ENCODE data around the gene PTPRCAP. TPM values are rescaled to one million over a fixed set of nuclear protein-coding genes. Genes with fewer than 3 reads are reported as not detected.

Gene PTPRCAP
- total and polyA plus RNA-seq, 2 experiments from 2014 or later = 3.3 to 3.5 TPM

DNA sequence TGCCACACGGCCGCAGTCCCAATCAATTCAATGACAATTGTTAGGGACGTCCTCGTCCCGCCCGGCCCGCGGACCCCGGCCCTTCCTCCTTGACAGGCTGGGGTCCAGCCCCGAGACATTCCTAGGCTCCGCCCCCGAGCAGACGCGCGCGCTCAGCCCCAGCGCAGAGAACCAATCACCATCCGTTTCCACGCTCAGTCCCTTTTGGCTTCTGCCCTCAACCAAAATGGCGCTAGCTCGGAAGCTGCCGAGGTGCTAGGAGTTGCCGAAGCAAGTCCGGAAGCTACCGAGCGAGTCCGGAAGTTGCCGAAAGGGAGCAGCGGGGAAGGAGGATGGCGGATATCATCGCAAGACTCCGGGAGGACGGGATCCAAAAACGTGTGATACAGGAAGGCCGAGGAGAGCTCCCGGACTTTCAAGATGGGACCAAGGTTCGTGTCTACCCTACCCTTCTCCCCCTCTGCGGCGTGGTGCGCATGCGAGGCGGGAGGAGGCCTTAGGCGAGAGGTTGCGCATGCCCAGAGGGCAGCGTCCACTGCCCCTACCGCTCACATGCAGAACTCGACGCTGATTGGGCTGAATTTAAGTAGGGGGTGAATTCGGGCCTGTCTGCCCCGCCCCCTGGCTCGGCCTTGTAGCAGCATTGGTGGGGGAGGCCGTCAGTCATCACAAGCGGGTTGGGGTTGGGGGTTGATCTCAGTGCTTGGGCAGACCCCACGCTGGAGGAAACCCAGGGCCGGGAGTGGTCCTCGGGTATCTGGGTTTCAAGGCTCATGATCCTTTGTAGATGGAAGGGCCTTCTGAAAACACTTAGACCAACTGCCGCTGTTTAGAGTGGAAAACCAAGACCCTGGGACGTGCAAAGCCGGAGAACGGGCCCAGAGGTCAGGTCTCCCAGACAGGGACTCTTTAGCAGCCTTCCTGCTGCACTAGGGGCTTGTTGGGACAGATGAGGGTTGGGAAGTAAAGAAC, 45.6 kb upstream of the PTPRCAP start, which contains the start of gene AIP:
Gene AIP (plus strand): TSS at position 200 of the 972 bp plus-strand sequence. CDS start 133 bp downstream, at position 333.
- Histone ChIP-seq H3K27ac (ENCODE audit: low read depth) (no peak within 1 kb of the TSS), H3K4me3 (peak within 1 kb of the TSS; percentile 52), H3K4me2 (peak within 1 kb of the TSS; percentile 78), H2AFZ (peak within 1 kb of the TSS; percentile 67), H3F3A (replicated peaks; ENCODE audit: low read depth) (no peaks in the 10 kb centered on the region), H3K9me2 (ENCODE audit: insufficient read depth) (no peaks in the 10 kb centered on the region), H4K20me1 (replicated peaks; ENCODE audit: insufficient read depth) (no peaks in the 10 kb centered on the region), H3K36me3 (ENCODE audit: insufficient read depth) (no peaks in the 10 kb centered on the region), H3K79me2 (replicated peaks; ENCODE audit: insufficient read depth) (no peaks in the 10 kb centered on the region), H3K27me3 (ENCODE audit: insufficient read depth) (peaks cover 8% of the 10 kb centered on the region), H3K4me1 (ENCODE audit: insufficient read depth) (no peaks in the 10 kb centered on the region; the same call in 1 of the 2 replicates)
- Mint-ChIP-seq H3K4me1 (peaks cover 23% of the 10 kb centered on the region), H3K27ac (peak within 1 kb of the TSS; percentile 86), H3K4me3 (peak within 1 kb of the TSS; percentile 84), H3K9me3 (peaks cover 5% of the 10 kb centered on the region; the same call in 2 of the 3 replicates), H3K36me3 (ENCODE audit: low read depth) (peaks cover 10% of the 10 kb centered on the region; the same call in 1 of the 3 replicates), H3K27me3 (ENCODE audit: insufficient read depth, low read depth, poor library complexity) (peaks cover 22% of the 10 kb centered on the region)
- no peak for TF ChIP-seq ZNF462 (CRISPR knock-in tag; IDR thresholded peaks at IDR 0.05)
- no peak for TF ChIP-seq EZH2 (IDR thresholded peaks at IDR 0.05; ENCODE audit: low read depth, unreplicated experiment)
- TF ChIP-seq CREB1 (CRISPR knock-in tag; IDR thresholded peaks at IDR 0.05; ENCODE audit: low read depth) = peak; percentile 46; the same call in 1 of the 2 replicates
- TF ChIP-seq, protein P1, sequence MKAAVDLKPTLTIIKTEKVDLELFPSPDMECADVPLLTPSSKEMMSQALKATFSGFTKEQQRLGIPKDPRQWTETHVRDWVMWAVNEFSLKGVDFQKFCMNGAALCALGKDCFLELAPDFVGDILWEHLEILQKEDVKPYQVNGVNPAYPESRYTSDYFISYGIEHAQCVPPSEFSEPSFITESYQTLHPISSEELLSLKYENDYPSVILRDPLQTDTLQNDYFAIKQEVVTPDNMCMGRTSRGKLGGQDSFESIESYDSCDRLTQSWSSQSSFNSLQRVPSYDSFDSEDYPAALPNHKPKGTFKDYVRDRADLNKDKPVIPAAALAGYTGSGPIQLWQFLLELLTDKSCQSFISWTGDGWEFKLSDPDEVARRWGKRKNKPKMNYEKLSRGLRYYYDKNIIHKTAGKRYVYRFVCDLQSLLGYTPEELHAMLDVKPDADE (IDR thresholded peaks at IDR 0.05) = 0 out of 2 replicates have a peak, but pooled peaks have one; percentile 25
- no peak for TF ChIP-seq ZNF331 (CRISPR knock-in tag; IDR thresholded peaks at IDR 0.05; ENCODE audit: low read depth)
- TF ChIP-seq NANOG (IDR thresholded peaks at IDR 0.05; ENCODE audit: borderline replicate concordance) = no peak
- TF ChIP-seq POLR2AphosphoS5 (IDR thresholded peaks at IDR 0.05; ENCODE audit: low read depth) = peak; percentile 61
- no peak for TF ChIP-seq STAT1 (IDR thresholded peaks at IDR 0.05; ENCODE audit: unreplicated experiment)
- TF ChIP-seq JUNB (IDR thresholded peaks at IDR 0.05; ENCODE audit: unreplicated experiment) = no peak
- TF ChIP-seq REST (IDR thresholded peaks at IDR 0.05; ENCODE audit: unreplicated experiment) = no peak
- no peak for TF ChIP-seq ZNF114 (CRISPR knock-in tag; IDR thresholded peaks at IDR 0.05)
- TF ChIP-seq, protein P2, sequence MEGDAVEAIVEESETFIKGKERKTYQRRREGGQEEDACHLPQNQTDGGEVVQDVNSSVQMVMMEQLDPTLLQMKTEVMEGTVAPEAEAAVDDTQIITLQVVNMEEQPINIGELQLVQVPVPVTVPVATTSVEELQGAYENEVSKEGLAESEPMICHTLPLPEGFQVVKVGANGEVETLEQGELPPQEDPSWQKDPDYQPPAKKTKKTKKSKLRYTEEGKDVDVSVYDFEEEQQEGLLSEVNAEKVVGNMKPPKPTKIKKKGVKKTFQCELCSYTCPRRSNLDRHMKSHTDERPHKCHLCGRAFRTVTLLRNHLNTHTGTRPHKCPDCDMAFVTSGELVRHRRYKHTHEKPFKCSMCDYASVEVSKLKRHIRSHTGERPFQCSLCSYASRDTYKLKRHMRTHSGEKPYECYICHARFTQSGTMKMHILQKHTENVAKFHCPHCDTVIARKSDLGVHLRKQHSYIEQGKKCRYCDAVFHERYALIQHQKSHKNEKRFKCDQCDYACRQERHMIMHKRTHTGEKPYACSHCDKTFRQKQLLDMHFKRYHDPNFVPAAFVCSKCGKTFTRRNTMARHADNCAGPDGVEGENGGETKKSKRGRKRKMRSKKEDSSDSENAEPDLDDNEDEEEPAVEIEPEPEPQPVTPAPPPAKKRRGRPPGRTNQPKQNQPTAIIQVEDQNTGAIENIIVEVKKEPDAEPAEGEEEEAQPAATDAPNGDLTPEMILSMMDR (conservative IDR thresholded peaks at IDR 0.05; ENCODE audit: low read depth in 2 of 2) = no peak
- TF ChIP-seq EZH2phosphoT487 (IDR thresholded peaks at IDR 0.05; ENCODE audit: unreplicated experiment) = no peak
- DNase-seq (ENCODE audit: low spot score) = peak; percentile 99
- ATAC-seq = peak; percentile 94
